K562 treated with DMSO at 1 percent for 24 hours (cell line): ENCODE data around the gene POLD3. TPM values are rescaled to one million over a fixed set of nuclear protein-coding genes. Genes with fewer than 3 reads are reported as not detected.

Experiments used
- total RNA-seq: library from RNA; unstranded; fragments of 300-600 nt; gene quantifications from 2 replicates; pipeline ENCODE4 v1.2.3, GENCODE V29; 2022; ENCODE audit warnings: low read depth; ENCODE audit not compliant: insufficient read depth

Gene POLD3
- 10.6 and 10.8 TPM in 2 replicates for total RNA-seq

GRCh38 chr11:74592441-74593362 lies at the start of gene POLD3:
TSS of gene POLD3 (plus strand) at chr11:74592582. CDS start at chr11:74592659, 77 bp downstream.

Other genes starting within 250 kb of the POLD3 start
- 1.2 and 1.4 TPM in 2 replicates for gene PGM2L1, start 194.1 kb upstream of the POLD3 start, total RNA-seq
- 6.9 and 7.6 TPM in 2 replicates for gene KCNE3, start 125.0 kb upstream of the POLD3 start, total RNA-seq
- 9.5 and 12.7 TPM in 2 replicates for gene LIPT2, start 98.9 kb upstream of the POLD3 start, total RNA-seq
- gene CHRDL2, start 138.8 kb downstream of the POLD3 start, total RNA-seq, result not detected in 2 replicates
- gene RNF169, start 156.3 kb downstream of the POLD3 start, total RNA-seq, result 4.3 and 4.5 TPM in 2 replicates